ENCODE measurements around the gene KHSRP. TPM values are rescaled to one million over a fixed set of nuclear protein-coding genes. Genes with fewer than 3 reads are reported as not detected.
A peak's percentile ranks its signal among the peaks of the same experiment; 100 is the strongest.

Gene KHSRP, protein sequence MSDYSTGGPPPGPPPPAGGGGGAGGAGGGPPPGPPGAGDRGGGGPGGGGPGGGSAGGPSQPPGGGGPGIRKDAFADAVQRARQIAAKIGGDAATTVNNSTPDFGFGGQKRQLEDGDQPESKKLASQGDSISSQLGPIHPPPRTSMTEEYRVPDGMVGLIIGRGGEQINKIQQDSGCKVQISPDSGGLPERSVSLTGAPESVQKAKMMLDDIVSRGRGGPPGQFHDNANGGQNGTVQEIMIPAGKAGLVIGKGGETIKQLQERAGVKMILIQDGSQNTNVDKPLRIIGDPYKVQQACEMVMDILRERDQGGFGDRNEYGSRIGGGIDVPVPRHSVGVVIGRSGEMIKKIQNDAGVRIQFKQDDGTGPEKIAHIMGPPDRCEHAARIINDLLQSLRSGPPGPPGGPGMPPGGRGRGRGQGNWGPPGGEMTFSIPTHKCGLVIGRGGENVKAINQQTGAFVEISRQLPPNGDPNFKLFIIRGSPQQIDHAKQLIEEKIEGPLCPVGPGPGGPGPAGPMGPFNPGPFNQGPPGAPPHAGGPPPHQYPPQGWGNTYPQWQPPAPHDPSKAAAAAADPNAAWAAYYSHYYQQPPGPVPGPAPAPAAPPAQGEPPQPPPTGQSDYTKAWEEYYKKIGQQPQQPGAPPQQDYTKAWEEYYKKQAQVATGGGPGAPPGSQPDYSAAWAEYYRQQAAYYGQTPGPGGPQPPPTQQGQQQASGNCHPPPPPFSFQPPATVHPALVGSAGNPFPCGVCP
- 168 TPM for total RNA-seq
- long read RNA-seq, partial matches to known transcripts, result 4 of 23 reads
- long read RNA-seq, other reads (novel, unspliced or antisense), result 15 of 23 reads

DNA sequence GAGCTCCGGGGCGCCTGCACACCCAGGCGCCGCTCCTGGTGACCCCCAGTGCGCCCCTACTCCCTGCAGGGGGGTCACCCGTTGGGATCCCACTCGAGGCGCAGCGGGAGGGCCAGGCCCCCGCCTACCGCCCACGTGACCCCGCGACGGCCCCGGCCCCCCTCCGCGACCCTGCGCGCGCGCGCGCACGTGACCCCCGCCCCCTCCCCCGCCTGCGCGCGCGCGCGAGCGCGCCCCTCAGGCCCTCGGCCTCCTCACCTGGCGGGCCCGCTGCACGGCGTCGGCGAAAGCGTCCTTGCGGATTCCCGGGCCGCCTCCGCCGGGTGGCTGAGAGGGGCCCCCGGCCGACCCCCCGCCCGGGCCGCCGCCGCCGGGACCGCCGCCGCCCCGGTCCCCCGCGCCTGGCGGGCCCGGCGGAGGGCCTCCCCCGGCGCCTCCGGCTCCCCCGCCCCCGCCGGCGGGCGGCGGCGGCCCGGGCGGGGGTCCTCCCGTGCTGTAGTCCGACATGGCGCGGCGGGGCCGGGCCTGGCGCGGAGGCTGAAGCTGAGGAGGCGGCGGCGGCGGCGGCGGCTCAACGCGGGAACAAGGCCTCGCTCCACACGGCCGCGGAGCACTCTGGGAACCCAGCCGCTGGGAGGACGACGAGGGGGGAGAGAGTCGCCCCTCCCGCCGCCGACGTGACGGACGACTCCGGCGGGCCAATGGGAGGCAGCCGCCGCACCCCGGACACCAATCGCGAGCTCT is at the start of gene KHSRP:
KHSRP (minus strand) TSS at position 617 of the 744 bp plus-strand sequence; CDS start at position 507, 110 bp downstream.
- DNase-seq (ENCODE audit: low spot score), result no peak

DNA sequence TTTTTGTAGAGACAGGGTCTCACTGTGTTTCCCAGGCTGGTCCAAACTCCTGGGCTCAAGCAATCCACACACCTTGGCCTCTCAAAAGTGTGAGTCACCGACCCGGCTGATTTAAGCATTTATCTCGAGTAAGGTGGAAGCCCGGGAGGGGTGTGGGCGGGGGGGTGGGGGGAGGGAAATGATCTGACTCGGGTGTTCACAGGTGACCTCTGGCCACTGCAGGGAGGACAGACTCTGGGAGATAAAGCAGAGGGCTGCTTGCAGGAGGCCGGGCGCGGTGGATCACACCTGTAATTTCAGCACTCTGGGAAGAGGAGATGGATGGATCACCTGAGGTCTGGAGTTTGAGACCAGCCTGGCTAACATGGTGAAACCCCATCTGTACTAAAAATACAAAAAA is 49.0 kb upstream of the KHSRP start:
- no peak for DNase-seq (ENCODE audit: low spot score)

DNA sequence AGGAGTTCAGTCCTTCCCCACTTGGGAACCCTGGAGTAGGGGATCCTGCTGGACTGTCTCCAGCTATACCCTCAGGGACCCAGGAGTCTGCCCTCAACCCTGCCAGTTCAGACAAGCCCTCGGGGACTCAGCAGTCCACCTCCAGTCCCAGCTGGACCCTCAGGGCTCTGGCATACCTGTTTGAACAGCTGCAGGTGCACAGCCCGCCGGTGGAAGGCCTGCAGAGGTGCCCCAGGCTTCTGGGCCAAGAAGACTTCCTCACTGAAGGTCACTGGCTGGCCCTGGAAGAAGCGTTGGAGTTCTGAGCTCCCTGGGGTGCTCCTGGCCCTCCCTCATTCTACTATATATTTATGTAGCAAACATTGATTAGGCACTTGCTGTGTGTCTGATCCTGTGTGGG is 48.1 kb upstream of the KHSRP start:
- DNase-seq (ENCODE audit: low spot score), result no peak

DNA sequence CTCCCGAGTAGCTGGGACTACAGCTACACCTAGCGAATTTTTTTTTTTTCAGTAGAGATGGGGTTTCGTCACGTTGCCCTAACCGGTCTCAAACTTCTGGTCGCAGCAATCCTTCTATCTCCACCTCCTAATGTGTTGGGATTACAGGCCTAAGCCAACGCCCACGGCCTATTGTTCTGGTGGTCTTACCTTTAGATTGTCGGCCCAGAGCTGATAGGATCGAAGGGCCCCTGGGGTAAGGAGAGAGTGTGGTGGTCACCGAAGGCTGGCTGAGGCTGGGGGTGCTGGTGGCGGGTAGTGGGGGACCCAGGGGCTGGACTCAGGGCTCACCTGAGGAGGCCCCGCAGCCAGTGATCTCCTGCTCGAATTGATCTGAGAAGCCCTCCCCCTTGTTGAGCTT is 46.5 kb upstream of the KHSRP start:
- no peak for DNase-seq (ENCODE audit: low spot score)

DNA sequence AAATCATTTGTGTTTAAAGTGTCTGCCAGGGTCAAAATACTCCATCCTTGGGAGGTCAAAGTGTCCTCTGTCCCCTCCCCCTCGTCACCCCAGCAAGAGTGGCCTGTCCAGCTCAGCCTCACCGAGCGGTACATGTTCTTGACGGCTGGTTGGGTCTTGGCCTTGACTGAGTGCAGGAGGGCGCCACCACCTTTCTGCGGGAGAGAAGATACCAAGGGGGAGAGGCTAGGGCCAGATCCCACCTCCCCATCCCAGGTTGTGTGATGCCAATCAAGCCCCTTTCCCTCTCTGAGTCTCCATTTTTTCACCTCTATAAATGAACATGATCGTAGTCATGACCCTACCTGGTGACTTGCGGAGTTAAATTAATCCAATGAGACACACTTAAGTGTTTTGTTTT is 45.6 kb upstream of the KHSRP start:
- DNase-seq (ENCODE audit: low spot score), result no peak

DNA sequence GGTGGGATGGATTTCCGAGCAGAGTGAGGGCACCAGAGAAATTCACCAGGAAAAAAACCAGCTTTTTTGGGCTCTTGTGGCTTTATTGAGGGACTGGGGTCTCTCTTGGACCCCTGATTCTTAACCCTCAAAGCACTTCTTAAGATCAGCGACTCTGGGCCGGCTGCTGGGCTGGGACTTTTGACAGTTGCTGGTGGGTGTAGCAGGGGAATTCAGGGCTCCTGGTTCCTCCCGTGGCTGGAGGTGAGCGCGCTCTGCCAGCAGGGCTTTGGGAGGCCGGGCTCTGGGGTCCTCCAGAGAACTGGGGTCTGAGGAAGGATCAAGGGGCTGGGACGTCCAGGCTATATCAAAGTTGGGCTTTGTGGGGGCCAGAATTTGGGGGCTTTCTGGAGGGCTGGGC is 42.8 kb upstream of the KHSRP start:
- DNase-seq (ENCODE audit: low spot score), result no peak

DNA sequence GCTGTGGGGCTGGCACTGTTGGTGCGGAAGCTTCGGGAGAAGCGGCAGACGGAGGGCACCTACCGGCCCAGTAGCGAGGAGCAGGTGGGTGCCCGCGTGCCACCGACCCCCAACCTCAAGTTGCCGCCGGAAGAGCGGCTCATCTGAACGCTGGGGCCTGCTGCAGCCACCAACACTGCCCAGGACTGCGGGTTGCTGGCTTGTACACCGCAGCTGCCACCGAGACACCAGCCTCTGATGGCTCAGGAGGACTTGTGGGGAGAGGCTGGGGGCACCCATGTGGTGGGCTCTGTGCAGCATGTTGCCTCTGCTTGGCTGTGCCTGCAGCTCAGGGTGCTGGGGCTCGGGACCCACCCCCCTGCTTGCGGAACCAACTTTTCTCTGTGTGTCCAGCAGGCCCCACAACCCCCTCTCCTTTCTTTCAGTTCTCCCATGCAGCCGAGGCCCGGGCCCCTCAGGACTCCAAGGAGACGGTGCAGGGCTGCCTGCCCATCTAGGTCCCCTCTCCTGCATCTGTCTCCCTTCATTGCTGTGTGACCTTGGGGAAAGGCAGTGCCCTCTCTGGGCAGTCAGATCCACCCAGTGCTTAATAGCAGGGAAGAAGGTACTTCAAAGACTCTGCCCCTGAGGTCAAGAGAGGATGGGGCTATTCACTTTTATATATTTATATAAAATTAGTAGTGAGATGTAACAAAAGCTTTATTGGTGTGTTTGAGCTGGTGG is 42.1 kb upstream of the KHSRP start:
- no peak for DNase-seq (ENCODE audit: low spot score)

DNA sequence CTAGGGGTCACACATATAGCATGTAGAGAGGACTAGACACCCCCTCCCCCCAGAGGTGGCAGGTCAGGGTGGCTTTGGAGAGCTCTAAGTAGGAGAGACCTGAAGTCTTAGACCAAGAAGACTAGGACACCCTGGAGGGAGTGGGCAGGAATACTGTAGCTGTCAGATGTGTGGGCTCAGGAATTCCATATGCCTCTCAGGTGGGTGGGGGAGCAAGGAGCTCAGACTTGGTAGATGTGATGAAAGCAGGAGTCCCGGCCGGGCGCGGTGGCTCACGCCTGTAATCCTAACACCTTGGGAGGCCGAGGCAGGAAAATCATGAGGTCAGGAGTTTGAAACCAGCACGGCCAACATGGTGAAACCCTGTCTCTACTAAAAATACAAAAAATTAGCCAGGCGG is 41.1 kb upstream of the KHSRP start:
- no peak for DNase-seq (ENCODE audit: low spot score)

DNA sequence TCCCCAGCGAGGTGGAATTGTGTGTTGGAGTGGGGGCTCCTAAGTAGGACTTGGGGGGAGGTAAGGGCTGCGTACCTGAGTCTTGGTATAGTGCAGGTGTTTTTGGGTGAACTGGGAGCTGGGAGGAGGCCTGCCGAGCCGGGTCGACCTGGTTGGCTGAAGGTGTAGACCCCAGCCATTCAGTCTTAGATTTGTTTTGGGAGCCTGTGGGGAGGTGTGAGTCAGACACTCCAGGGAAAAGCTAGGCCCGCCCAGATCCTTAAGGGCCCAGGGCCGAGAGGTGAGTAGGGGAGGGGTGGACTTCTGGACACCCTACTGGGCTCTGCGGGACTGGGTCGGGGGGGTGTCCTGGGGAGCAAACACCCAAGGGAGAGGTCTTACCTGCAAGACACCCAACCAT is 40.4 kb upstream of the KHSRP start:
- no peak for DNase-seq (ENCODE audit: low spot score)

DNA sequence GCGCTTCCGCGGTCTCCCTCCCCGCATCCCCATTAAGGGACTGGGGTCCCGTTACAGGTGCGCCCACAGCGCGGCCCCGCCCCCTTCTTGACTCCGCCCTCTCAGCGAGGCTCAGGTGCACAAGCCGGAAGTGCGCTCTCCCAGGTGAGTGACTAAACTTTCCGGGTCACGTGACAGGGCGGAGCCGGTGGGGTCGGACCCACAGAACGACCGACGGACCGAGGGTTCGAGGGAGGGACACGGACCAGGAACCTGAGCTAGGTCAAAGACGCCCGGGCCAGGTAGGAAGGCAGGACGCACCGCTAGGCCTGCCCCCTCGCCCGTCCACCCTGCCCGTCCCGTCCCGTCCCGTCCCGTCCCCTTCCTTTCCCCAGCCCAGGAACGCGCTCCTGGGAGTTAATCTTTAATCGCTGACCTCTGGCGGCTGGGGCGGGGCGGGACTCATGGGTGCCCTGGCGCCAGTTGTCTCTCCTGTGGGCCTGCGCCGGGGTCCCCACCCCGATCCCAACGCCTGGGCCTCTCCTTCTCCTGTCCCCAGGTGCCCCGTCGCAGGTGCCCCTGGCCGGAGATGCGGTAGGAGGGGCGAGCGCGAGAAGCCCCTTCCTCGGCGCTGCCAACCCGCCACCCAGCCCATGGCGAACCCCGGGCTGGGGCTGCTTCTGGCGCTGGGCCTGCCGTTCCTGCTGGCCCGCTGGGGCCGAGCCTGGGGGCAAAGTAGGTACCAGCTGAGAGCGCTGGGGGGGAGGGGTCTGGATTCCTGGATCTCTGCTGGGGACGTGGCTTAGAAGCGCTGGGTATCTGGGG is 39.7 kb upstream of the KHSRP start, which contains the start of gene CRB3:
CRB3 (plus strand) TSS at position 202 of the 804 bp plus-strand sequence; CDS start at position 633, 431 bp downstream.
- no peak for DNase-seq (ENCODE audit: low spot score)

DNA sequence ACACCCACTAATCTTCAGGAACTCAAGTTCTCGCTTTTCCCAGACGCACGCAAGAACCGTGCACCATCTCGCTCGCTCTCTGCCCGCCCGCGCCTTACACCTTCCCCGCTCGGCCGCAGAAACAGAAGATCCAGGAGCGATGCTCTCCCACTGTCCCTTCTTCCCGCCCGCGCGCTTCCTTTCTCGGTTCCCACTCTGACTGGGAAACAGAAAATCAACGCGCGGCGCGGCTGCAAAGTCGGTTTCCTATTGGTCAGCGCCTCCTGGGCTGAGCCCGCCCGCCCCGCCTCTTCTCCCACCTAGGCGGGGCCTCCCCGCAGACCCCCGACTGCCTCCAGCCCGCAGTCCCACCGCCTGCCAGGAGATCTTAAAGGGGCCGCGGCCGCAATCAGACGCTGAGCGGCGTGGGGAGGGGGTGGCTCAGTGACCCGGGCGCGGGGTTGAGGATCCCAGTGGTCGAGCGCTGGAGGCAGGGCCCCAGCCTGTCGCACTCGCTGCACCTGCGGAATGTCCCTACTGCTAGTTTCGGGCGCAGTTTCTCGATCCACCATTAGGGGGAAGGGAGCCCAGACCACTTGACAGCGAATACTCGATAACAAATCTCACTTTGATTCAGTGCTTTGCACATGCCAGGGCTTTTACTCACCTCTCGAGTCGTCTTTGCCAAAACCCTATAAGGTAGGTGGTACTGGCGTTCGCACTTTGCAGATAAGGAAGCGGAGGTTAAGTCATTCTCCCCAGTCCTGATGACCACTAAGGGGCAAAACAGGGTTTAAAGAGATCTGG is 35.7 kb upstream of the KHSRP start:
- DNase-seq (ENCODE audit: low spot score), result peak; percentile 97

DNA sequence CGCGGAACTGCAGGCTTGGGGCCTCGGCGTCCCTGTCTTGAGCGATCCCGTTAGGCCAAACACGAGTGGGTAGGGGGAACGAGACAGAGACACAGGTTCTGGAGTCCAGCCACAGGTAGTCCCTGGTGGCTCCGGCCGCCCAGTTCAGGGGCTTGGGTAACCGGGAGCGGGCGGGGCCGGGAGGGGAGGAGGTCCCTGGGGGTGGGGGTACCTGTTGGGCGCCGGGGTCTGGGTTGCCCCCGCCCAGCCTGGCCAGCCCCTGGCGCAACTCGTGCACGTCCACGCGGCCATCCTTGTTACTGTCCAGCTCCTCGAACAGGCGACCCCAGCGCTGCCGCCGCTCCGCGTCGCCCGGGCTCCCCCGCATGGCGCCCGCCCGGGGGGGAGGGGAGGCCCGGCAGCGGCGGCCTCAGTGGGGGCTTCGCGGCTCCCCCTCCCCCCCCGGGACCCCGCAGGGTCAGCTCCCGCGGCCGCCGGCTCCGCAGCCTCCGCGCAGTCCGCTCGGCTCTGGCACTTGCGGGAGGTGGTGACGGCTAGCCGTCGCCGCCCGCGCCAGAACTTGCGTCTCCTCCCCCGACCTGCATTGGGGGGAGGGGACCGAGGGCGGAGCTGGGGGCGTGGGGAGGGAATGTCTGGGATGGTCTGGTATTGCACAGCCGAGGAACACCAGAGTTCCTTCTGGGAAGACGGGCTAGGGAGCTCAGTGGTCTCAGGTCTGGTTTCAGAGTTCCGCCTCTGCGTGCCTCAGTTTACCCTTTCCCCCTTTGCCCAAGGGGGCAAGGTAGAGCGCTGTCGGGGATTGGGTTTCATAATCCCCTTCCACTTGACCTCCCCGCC is 34.9 kb upstream of the KHSRP start, which contains the start of gene SLC25A23:
SLC25A23 (minus strand) TSS at position 531 of the 837 bp plus-strand sequence; CDS start at position 367, 164 bp downstream.
- no peak for DNase-seq (ENCODE audit: low spot score)

DNA sequence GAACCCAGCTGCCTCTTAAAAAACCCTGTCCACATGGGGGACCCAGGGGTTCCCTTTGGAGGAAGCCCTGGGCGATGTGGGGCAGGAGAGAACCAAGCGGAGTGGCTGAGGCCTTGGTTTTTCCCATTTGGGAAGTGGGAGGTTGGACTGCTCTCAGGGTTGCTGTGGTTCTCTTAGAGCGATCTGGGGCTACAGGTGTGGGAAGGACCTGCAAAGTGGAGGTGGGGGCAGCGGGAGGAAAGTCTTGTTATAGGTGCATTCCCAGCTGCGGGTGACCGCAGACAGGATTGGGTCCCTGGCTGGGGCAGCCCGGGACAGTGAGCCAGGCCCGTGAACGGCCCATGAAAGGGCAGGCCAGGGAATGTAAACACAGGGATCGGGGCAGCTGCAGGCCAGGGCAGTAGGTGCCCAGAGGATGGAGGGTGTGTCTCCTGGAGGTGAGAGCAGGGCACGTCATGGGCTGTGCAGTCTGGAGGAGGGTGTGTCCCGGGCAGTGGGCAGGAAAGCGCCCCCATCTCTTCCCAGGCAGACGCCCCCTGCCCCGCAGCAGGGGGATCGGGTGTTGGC is 34.2 kb upstream of the KHSRP start:
- no peak for DNase-seq (ENCODE audit: low spot score)

DNA sequence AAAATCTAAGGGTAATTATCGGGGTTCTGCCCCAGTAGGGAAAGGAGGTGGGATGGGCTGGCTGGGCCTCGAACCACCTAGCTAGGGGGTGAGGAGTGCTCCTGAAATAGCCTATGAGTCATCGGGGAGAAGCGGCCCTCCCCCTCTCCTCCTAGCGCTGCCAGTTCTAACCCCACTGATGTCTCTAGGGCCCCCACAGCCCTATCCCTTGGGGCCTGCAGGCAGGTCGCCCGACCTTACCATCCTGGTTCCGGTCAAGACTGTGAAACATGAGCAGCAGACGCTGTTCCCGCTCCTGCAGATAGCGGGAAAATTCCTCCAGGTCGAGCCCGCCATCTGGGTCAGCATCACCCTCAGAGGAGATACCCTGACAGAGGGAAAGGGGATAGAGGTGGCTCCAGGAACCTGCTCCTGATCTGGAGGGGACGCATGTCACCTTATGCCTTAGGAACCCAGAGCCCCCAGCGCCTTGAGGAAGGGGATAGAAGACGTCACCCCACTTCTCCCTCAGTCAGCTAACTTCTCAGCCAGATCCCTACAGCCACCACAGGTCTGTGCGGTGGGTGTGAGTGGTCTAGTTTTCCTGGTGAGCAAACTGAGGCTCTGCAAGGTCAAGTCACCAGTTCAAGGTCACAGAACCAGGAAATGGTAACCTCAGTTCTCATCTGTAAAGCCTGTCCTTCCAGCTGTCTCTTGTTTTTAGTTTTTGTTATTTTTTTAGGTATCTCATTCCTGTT is 33.5 kb upstream of the KHSRP start:
- DNase-seq (ENCODE audit: low spot score), result no peak

DNA sequence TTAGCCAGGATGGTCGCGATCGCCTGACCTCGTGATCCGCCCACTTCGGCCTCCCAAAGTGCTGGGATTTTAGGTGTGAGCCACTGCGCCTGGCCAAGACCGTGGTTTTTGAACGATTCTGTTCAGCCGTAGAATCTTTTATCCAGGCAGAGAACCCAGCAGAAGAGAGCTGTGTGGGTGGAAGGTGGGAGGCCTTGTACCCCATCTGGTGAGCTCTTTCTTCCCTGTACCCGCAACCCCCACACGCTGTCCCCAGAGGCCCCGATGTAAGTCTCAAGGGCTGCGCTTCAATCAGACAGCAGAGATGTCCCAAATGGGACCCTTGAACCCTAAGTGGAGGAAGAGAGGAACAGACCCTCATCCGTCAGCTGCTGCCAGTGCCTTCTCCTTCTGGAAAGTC is 31.3 kb upstream of the KHSRP start:
- DNase-seq (ENCODE audit: low spot score), result no peak

DNA sequence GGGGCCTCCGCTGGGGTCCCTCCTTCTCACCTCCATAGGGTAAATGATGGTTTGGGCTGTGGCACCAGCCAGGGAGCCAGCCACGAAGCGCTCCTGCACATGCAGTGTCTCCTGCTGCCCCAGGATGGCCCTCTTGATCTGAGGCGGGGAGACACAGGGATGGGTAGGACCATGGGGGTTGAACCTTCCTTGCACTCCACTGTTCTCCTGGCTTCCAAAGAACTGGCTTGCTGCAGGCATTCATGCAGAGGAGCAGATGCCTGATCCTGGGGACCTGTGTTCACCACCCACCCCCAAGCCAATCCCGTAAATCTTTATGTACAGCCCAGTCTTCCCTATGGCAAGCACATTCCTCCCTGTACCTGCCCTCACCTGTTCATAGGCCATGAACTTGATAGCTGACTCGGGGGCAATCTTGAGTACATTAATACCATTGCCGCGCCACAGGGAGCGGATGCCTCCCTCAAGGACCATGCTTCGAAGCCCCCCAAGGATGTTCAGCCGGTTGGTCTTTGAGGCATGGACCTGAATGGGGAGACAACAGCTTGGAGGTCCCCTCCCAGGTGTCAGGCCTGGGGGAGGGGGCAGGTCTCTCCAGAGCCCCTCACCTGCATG is 29.4 kb upstream of the KHSRP start:
- no peak for DNase-seq (ENCODE audit: low spot score)

DNA sequence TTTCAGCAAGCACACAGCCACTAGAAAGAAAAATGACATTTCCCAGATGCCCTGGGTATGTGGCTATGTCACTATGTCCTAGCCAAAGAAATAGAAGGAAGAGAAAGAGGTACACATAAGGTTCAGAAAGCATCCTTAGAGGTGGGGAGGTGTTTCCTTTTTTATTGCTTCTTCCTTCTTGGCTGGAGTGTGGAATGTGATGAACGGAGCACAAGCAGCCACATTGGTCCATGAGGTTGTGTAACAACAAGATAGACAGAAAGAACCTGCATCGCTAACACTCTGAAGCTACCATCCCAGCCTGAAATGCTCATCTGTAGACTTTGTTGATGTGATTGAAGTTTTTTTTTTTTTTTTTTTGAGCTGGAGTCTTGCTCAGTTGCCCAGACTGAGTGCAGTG is 28.3 kb upstream of the KHSRP start:
- no peak for DNase-seq (ENCODE audit: low spot score)

All from mesenteric fat pad (tissue), 1 donor.